ENCODE measurements around the gene ATG9B. TPM values are rescaled to one million over a fixed set of nuclear protein-coding genes. Genes with fewer than 3 reads are reported as not detected.

Gene ATG9B
- total and polyA plus RNA-seq, 9 of the 15 experiments (the other 6 are each of a cell fraction or from before 2014, with no cell fraction given), result 0.29 to 8.0 (median 2.1) TPM

DNA sequence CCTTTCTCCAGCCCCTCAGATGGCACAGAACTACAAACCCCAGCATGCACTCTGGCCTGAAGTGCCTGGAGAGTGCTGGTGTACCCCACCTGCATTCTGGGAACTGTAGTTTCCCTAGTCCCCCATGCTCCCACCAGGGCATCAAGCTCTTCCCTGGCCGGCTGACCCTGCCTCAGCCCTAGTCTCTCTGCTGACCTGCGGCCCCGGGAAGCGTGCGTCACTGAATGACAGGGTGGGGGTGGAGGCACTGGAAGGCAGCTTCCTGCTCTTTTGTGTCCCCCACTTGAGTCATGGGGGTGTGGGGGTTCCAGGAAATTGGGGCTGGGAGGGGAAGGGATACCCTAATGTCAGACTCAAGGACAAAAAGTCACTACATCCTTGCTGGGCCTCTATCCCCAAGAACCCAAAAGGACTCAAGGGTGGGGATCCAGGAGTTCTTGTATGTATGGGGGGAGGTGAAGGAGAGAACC is 31.4 kb downstream of the ATG9B start (continued):
- TF ChIP-seq KAT2B (IDR thresholded peaks at IDR 0.05; ENCODE audit: low read depth, low read length) (no peak), ZC3H11A (IDR thresholded peaks at IDR 0.05; ENCODE audit: low read depth, low read length) (no peak), MEIS2 (IDR thresholded peaks at IDR 0.05; ENCODE audit: partially characterized antibody) (no peak), SMARCB1 (IDR thresholded peaks at IDR 0.05; ENCODE audit: insufficient read length, low read depth) (no peak), KDM5B (IDR thresholded peaks at IDR 0.05; ENCODE audit: insufficient replicate concordance, low read depth, low read length) (no peak), RBM39 (optimal IDR thresholded peaks at IDR 0.05; ENCODE audit: low read depth, low read length) (no peak), LCOR (CRISPR knock-in tag; IDR thresholded peaks at IDR 0.05) (peak; percentile 23; the same call in 1 of the 2 replicates), TRIM25 (IDR thresholded peaks at IDR 0.05; ENCODE audit: borderline replicate concordance) (no peak)
- TF ChIP-seq, protein P1, sequence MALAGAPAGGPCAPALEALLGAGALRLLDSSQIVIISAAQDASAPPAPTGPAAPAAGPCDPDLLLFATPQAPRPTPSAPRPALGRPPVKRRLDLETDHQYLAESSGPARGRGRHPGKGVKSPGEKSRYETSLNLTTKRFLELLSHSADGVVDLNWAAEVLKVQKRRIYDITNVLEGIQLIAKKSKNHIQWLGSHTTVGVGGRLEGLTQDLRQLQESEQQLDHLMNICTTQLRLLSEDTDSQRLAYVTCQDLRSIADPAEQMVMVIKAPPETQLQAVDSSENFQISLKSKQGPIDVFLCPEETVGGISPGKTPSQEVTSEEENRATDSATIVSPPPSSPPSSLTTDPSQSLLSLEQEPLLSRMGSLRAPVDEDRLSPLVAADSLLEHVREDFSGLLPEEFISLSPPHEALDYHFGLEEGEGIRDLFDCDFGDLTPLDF (CRISPR knock-in tag; IDR thresholded peaks at IDR 0.05), result no peak
- TF ChIP-seq, protein P2, sequence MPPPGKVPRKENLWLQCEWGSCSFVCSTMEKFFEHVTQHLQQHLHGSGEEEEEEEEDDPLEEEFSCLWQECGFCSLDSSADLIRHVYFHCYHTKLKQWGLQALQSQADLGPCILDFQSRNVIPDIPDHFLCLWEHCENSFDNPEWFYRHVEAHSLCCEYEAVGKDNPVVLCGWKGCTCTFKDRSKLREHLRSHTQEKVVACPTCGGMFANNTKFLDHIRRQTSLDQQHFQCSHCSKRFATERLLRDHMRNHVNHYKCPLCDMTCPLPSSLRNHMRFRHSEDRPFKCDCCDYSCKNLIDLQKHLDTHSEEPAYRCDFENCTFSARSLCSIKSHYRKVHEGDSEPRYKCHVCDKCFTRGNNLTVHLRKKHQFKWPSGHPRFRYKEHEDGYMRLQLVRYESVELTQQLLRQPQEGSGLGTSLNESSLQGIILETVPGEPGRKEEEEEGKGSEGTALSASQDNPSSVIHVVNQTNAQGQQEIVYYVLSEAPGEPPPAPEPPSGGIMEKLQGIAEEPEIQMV (tag; conservative IDR thresholded peaks at IDR 0.05; ENCODE audit: low read depth), result no peak
- TF ChIP-seq, protein P3, sequence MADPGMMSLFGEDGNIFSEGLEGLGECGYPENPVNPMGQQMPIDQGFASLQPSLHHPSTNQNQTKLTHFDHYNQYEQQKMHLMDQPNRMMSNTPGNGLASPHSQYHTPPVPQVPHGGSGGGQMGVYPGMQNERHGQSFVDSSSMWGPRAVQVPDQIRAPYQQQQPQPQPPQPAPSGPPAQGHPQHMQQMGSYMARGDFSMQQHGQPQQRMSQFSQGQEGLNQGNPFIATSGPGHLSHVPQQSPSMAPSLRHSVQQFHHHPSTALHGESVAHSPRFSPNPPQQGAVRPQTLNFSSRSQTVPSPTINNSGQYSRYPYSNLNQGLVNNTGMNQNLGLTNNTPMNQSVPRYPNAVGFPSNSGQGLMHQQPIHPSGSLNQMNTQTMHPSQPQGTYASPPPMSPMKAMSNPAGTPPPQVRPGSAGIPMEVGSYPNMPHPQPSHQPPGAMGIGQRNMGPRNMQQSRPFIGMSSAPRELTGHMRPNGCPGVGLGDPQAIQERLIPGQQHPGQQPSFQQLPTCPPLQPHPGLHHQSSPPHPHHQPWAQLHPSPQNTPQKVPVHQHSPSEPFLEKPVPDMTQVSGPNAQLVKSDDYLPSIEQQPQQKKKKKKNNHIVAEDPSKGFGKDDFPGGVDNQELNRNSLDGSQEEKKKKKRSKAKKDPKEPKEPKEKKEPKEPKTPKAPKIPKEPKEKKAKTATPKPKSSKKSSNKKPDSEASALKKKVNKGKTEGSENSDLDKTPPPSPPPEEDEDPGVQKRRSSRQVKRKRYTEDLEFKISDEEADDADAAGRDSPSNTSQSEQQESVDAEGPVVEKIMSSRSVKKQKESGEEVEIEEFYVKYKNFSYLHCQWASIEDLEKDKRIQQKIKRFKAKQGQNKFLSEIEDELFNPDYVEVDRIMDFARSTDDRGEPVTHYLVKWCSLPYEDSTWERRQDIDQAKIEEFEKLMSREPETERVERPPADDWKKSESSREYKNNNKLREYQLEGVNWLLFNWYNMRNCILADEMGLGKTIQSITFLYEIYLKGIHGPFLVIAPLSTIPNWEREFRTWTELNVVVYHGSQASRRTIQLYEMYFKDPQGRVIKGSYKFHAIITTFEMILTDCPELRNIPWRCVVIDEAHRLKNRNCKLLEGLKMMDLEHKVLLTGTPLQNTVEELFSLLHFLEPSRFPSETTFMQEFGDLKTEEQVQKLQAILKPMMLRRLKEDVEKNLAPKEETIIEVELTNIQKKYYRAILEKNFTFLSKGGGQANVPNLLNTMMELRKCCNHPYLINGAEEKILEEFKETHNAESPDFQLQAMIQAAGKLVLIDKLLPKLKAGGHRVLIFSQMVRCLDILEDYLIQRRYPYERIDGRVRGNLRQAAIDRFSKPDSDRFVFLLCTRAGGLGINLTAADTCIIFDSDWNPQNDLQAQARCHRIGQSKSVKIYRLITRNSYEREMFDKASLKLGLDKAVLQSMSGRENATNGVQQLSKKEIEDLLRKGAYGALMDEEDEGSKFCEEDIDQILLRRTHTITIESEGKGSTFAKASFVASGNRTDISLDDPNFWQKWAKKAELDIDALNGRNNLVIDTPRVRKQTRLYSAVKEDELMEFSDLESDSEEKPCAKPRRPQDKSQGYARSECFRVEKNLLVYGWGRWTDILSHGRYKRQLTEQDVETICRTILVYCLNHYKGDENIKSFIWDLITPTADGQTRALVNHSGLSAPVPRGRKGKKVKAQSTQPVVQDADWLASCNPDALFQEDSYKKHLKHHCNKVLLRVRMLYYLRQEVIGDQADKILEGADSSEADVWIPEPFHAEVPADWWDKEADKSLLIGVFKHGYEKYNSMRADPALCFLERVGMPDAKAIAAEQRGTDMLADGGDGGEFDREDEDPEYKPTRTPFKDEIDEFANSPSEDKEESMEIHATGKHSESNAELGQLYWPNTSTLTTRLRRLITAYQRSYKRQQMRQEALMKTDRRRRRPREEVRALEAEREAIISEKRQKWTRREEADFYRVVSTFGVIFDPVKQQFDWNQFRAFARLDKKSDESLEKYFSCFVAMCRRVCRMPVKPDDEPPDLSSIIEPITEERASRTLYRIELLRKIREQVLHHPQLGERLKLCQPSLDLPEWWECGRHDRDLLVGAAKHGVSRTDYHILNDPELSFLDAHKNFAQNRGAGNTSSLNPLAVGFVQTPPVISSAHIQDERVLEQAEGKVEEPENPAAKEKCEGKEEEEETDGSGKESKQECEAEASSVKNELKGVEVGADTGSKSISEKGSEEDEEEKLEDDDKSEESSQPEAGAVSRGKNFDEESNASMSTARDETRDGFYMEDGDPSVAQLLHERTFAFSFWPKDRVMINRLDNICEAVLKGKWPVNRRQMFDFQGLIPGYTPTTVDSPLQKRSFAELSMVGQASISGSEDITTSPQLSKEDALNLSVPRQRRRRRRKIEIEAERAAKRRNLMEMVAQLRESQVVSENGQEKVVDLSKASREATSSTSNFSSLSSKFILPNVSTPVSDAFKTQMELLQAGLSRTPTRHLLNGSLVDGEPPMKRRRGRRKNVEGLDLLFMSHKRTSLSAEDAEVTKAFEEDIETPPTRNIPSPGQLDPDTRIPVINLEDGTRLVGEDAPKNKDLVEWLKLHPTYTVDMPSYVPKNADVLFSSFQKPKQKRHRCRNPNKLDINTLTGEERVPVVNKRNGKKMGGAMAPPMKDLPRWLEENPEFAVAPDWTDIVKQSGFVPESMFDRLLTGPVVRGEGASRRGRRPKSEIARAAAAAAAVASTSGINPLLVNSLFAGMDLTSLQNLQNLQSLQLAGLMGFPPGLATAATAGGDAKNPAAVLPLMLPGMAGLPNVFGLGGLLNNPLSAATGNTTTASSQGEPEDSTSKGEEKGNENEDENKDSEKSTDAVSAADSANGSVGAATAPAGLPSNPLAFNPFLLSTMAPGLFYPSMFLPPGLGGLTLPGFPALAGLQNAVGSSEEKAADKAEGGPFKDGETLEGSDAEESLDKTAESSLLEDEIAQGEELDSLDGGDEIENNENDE (IDR thresholded peaks at IDR 0.05; ENCODE audit: low read depth, low read length), result no peak
